Ovary (tissue), 9 donors: ENCODE results near the gene NCS1. TPM values are rescaled to one million over a fixed set of nuclear protein-coding genes. Genes with fewer than 3 reads are reported as not detected.

Experiments used
- DNase-seq, 5 donors: peaks; one replicate each; pipeline ENCODE4 v3.0.0-alpha.2; 2019 to 2020
- H3K27ac ChIP-seq, 2 donors: fragments of 200-600 bp; one replicate each; pipeline versions ENCODE4 v1.5.1 to v1.8.0; 2019 to 2022
- H3K27me3 ChIP-seq: fragments of 200-600 bp; one replicate; pipeline ENCODE4 v1.8.0; 2022
- H3K36me3 ChIP-seq: fragments of 200-600 bp; sonication (generic); one replicate; pipeline ENCODE4 v1.5.1; 2019
- H3K4me1 ChIP-seq: one replicate; pipeline ENCODE4 v1.8.1; 2013; ENCODE audit warnings: mild to moderate bottlenecking, moderate library complexity; ENCODE audit not compliant: insufficient read depth
- H3K4me3 ChIP-seq: fragments of 200-600 bp; sonication (generic); one replicate; pipeline ENCODE4 v1.5.1; 2017
- H3K9me3 ChIP-seq, 2 donors: fragments of 200-600 bp in 1 of 2; sonication (generic) in 1 of 2; one replicate each; pipeline versions ENCODE4 v1.5.1 to v1.8.1; 2013 to 2019; ENCODE audit warnings: mild to moderate bottlenecking in 1 of 2, moderate library complexity in 1 of 2
- EP300 ChIP-seq: sonication (generic); formaldehyde crosslinking; IDR thresholded peaks from one replicate; pipeline ENCODE4 v1.6.1; 2017; ENCODE audit warnings: antibody characterized with exemption
- POLR2A ChIP-seq: fragments of 450-650 bp; IDR thresholded peaks from one replicate; pipeline ENCODE4 v1.6.1; 2017; ENCODE audit warnings: antibody characterized with exemption, mild to moderate bottlenecking, moderate library complexity
- WGBS, 3 donors: extraction: QIAGEN DNeasy Blood & Tissue Kit in 1 of 3; methylation state at CpG; one replicate each; pipeline versions ENCODE4 v1.1.5 to v1.1.7; 2013 to 2017; 5-methylcytosine and 5-hydroxymethylcytosine counted together
- intact Hi-C, 4 donors: fragments of 100-400 bp; cut with DNase I; formaldehyde crosslinking; loops; one replicate each; pipeline versions ENCODE4 v1.11.0 to v1.15.1; 2022 to 2023
- polyA plus RNA-seq, 2 donors: library from polyadenylated mRNA; stranded (reverse); fragments of 200-250 nt in 1 of 2; fragments of 350-450 nt in 1 of 2; fragmentation: Illumina TruSeq in 1 of 2; extraction: RNeasy Lipid Tissue Mini Kit (QIAGEN cat#74804) in 1 of 2; gene quantifications; one replicate each; pipeline ENCODE4 v1.2.3, GENCODE V29; 2013 to 2014
- total RNA-seq, 7 donors: library from RNA; depleted of rRNA in 2 of 7; stranded (reverse); fragments of >200 nt in 2 of 7; fragmentation: NEBNext Ultra II Directional in 3 of 7; extraction: Animal tissue kit (Norgen Biotek cat#: 25700) in 3 of 7; gene quantifications; one replicate each; pipeline versions ENCODE4 v1.1.0 to v1.2.4, GENCODE V29; 2016 to 2023
- TF ChIP-seq, protein P1 (sequence below), 3 donors: fragments of 450-650 bp in 2 of 3; fragments of 200-600 bp in 1 of 3; IDR thresholded peaks; one replicate each; pipeline versions ENCODE4 v1.5.1 to v1.8.0; 2016 to 2022; ENCODE audit warnings: antibody characterized with exemption in 3 of 3, mild to moderate bottlenecking in 1 of 3
- donor health status: DM: no; HTN: no; CAD: no; lungs with moderate emphysema.
- donor health status: DM: no; HTN: no; CAD: no.
- donor health status: Bipolar disorder and iron deficiency.
- donor health status: DM: yes; HTN: yes; CAD: no.
- donor health status: DM: no; HTN: no; CAD: no.
- donor health status: DM: yes; HTN: yes; CAD: no.

The NCS1 gene
- total and polyA plus RNA-seq, 9 donors = 3.6 to 46.7 (median 25.0) TPM

DNA sequence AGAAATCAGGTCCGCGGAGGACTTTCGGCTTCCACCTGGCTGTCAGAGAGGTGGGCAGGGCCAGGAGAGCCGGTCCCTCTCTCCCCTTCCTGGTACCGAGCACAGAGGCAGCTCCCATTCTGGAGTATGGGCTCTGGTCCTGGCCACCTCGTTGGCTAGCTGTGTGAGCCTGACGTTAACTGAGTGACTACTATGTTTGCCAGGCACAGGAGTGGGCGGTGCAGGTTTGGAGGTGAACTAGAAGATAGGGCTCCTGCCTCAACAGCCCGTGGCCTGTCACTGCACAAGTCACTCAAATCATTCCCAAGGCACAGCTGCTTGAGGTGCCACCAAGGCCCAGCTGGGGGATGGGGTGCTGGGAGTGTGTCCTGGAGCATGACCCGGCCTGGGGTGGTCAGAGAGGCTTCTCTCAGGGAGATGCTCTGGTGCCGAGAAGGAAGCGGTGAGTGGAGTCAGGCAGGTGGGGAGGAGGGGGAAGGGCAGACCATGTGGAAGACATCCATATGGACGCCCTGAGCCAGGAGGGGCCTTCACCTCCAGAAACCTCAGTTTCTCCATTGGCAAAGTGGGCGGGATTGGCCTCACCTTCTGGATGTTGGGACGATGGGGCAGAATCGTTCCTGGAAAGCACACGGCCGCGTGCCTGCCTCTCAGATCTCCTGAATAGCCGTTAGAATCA, 39.5 kb downstream of the NCS1 start:
- no peak overlapping the region for H3K27ac ChIP-seq
- no peaks in the 10 kb centered on the region for H3K36me3 ChIP-seq
- H3K4me1 ChIP-seq = peaks cover 12% of the 10 kb centered on the region
- WGBS, 3 donors = 89 to 92% (median 90%) methylated on average over 20 of the region's 20 CpGs
- no peak overlapping the region for H3K4me3 ChIP-seq
- H3K9me3 ChIP-seq = no peaks in the 10 kb centered on the region
- intact Hi-C loops = no loop called here
- no peak for TF ChIP-seq EP300
- TF ChIP-seq POLR2A = no peak
- TF ChIP-seq, protein P1, sequence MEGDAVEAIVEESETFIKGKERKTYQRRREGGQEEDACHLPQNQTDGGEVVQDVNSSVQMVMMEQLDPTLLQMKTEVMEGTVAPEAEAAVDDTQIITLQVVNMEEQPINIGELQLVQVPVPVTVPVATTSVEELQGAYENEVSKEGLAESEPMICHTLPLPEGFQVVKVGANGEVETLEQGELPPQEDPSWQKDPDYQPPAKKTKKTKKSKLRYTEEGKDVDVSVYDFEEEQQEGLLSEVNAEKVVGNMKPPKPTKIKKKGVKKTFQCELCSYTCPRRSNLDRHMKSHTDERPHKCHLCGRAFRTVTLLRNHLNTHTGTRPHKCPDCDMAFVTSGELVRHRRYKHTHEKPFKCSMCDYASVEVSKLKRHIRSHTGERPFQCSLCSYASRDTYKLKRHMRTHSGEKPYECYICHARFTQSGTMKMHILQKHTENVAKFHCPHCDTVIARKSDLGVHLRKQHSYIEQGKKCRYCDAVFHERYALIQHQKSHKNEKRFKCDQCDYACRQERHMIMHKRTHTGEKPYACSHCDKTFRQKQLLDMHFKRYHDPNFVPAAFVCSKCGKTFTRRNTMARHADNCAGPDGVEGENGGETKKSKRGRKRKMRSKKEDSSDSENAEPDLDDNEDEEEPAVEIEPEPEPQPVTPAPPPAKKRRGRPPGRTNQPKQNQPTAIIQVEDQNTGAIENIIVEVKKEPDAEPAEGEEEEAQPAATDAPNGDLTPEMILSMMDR (IDR thresholded peaks at IDR 0.05) = no peak
- no peak for DNase-seq
- H3K27me3 ChIP-seq = no peaks in the 10 kb centered on the region

DNA sequence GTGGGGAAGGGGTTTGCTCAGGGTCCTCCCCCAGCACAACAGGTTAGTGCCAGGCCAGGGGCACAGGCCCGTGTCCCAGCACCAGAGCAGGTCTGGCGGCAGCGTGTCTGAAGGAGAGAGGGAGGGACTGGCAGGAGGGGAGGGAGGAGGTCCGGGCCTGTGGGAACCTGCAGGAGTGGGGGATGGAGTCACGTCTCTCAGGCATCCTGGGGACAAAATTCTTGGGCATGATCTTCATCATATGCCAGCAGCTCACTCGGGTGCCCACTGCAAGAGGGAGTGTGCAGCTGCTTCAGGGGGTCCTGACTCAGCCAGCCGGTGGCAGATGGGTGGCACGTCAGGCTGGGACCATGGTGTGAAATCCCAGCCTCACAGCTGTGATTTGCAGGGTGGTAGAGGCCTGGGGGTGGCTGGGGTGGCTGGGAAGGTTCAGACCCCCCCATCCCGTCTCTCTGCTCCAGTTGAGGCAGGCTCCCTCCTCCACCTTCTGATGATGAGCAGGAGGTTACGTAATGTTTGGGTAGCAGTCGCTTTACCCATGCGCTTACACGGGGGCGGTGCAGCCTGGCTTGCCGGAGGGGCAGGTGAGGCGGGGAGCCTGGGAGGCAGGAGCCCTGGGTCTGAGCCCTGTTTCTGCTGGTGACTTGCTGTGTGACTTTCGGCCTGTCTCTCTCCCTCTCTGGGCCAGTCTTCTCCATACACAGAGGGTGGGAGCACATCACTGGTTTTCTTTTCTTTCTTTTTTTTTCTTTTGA, 40.5 kb downstream of the NCS1 start:
- peaks cover 12% of the 10 kb centered on the region for H3K4me1 ChIP-seq
- H3K27ac ChIP-seq = no peak overlapping the region
- intact Hi-C loops = no loop called here
- no peaks in the 10 kb centered on the region for H3K9me3 ChIP-seq
- H3K27me3 ChIP-seq = no peaks in the 10 kb centered on the region
- no peak overlapping the region for H3K4me3 ChIP-seq
- 85 to 90% (median 88%) methylated on average over 17 of the region's 17 CpGs for WGBS, 3 donors
- peak in 1 of 5 donors; percentile 18 for DNase-seq
- H3K36me3 ChIP-seq = no peaks in the 10 kb centered on the region
- TF ChIP-seq EP300 = no peak
- no peak for TF ChIP-seq POLR2A
- TF ChIP-seq, protein P1 (IDR thresholded peaks at IDR 0.05) = no peak

DNA sequence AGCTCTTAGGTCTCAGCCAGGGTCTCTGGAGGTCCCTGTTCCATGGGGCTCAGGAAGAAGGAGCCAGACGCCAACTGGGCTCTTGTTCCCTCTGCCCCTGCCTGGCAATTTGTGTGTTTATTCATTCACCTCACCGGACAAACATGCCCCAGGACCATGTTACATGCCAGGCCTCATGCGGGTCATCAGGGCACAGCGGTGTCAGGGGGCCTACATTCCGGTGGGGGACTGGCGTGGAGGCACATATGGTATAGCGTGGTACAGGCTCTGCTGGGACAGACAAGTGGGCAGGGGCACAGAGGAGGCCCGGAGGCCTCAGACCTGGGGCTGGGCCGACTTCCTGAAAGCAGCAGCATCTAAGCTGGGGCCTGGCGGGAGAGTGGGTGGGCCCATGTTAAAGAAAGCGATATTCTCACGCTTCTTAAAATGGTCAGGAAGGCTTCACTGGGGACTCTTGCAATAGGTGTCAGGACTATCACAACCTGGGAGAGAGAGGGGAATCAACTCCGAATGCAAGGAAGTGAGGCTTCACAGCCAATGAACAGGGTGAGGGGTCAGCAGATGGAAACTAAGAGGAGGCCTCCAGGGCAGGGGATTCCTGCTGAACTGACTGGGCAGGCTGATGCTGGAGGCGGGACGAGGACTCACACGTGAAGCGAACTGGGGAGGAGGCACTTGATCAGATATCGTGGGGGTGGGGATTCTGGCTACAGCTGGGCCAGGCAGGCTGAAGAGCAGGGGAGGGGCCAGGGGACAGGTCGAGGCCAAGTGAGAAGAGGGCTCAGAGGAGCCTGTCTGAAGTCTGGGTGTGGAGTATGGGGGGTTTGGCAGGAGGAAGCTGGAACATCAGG, 41.9 kb downstream of the NCS1 start:
- H3K27me3 ChIP-seq = no peaks in the 10 kb centered on the region
- peak in 2 of 5 donors; percentile 13 to 54 for DNase-seq
- intact Hi-C loops = no loop called here
- TF ChIP-seq, protein P1 (IDR thresholded peaks at IDR 0.05) = no peak
- no peak for TF ChIP-seq EP300
- TF ChIP-seq POLR2A = no peak
- peak overlapping the region in 1 of 2 donors; percentile 21 for H3K27ac ChIP-seq
- no peak overlapping the region for H3K4me3 ChIP-seq
- 53 to 68% (median 66%) methylated on average over 19 of the region's 19 CpGs for WGBS, 3 donors
- peaks cover 6% of the 10 kb centered on the region for H3K4me1 ChIP-seq
- H3K36me3 ChIP-seq = no peaks in the 10 kb centered on the region
- no peaks in the 10 kb centered on the region for H3K9me3 ChIP-seq

DNA sequence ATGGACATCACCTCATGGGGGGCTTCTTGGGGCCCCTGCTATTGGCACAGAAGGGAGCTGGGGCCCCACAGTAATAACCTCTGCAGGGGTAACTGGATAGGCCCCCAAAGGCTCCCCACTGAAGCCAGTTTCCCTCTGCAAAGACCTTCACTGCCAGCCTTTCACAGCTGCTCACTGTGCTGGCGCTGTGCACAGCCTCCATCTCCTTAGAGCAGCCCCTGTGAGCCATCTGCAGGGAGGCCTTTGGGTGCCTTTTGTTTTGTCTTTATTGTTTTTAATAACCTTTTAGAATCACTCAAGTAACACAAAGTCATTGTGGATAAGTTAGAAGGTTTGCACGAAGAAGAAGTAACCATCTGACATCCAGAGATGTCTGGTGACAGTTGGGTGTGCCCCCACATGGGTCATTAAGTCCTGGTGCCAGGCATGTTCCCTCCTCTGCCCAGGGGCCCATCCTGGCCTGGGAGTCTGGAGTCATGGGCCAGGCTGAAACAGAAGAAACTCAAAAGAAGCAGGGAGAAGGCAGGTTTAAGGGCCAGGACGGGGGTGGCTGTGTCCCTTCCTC, 42.7 kb downstream of the NCS1 start:
- TF ChIP-seq, protein P1 (IDR thresholded peaks at IDR 0.05) = no peak
- no peak for TF ChIP-seq EP300
- no peak for TF ChIP-seq POLR2A
- H3K4me3 ChIP-seq = no peak overlapping the region
- no peaks in the 10 kb centered on the region for H3K27me3 ChIP-seq
- intact Hi-C loops = no loop called here
- peaks cover 3% of the 10 kb centered on the region for H3K4me1 ChIP-seq
- 49 to 71% (median 63%) methylated on average over 3 of the region's 3 CpGs for whole genome bisulfite sequencing, 3 donors
- H3K36me3 ChIP-seq = no peaks in the 10 kb centered on the region
- H3K27ac ChIP-seq = no peak overlapping the region
- no peaks in the 10 kb centered on the region for H3K9me3 ChIP-seq
- no peak for DNase-seq
